OCI-LY7 (cell line): ENCODE data around the gene PLXNA3. TPM values are rescaled to one million over a fixed set of nuclear protein-coding genes. Genes with fewer than 3 reads are reported as not detected.

Source experiments
- BruUV-seq: library from RNA; stranded (reverse); fragments of 400-500 nt; replicated peaks from 2 replicates; lab custom pipeline; 2021; lab: Mats Ljungman, UMichigan
- CTCF ChIA-PET: fragments of 300-600 bp; sonication (Branson Sonifier 250); formaldehyde crosslinking; loops from one replicate; lab custom pipeline; 2022; ENCODE audit warnings: antibody characterized with exemption; ENCODE audit not compliant: unreplicated experiment; lab: Charles Lee
- POLR2A ChIA-PET: fragments of 300-600 bp; sonication (Branson Sonifier 250); formaldehyde crosslinking; loops from one replicate; lab custom pipeline; 2022; ENCODE audit warnings: antibody characterized with exemption; lab: Charles Lee
- DNase-seq: peaks from one replicate; pipeline ENCODE4 v3.0.0-alpha.2; 2015; ENCODE audit warnings: low spot score
- H2AFZ ChIP-seq: fragments of 200-600 bp; sonication (generic), shearing (Covaris generic); 2 replicates; pipeline ENCODE4 v1.6.1; 2014; ENCODE audit warnings: mild to moderate bottlenecking, antibody characterized with exemption, low read length, moderate library complexity
- H3K27ac ChIP-seq: fragments of 200-600 bp; sonication (generic); 2 replicates; pipeline ENCODE4 v1.5.1; 2014; ENCODE audit warnings: mixed run types, low read depth, mild to moderate bottlenecking, moderate library complexity, low read length, inconsistent platforms; ENCODE audit not compliant: poor library complexity, severe bottlenecking
- H3K36me3 ChIP-seq: fragments of 200-600 bp; sonication (generic); 2 replicates; pipeline ENCODE4 v1.6.1; 2014; ENCODE audit warnings: mild to moderate bottlenecking, antibody characterized with exemption, low read length, moderate library complexity, mixed read lengths; ENCODE audit not compliant: insufficient read depth
- H3K4me1 ChIP-seq: fragments of 200-600 bp; sonication (generic); 2 replicates; pipeline ENCODE4 v1.5.1; 2014; ENCODE audit warnings: mild to moderate bottlenecking, low read length; ENCODE audit not compliant: insufficient read depth, poor library complexity, severe bottlenecking
- H3K4me2 ChIP-seq: fragments of 200-600 bp; sonication (generic); 2 replicates; pipeline ENCODE4 v1.6.1; 2014; ENCODE audit warnings: mild to moderate bottlenecking, low read length
- H3K4me3 ChIP-seq: fragments of 200-600 bp; sonication (generic); 2 replicates; pipeline ENCODE4 v1.5.1; 2014; ENCODE audit warnings: mild to moderate bottlenecking, low read depth, low read length; ENCODE audit not compliant: poor library complexity, severe bottlenecking
- H3K79me2 ChIP-seq: fragments of 200-600 bp; sonication (generic); 2 replicates; pipeline ENCODE4 v1.6.1; 2016; ENCODE audit warnings: low read depth, mild to moderate bottlenecking, low read length, moderate library complexity, mixed read lengths; ENCODE audit not compliant: insufficient read depth
- H3K9me2 ChIP-seq: fragments of 200-600 bp; sonication (generic); 2 replicates; pipeline ENCODE4 v1.6.1; 2016; ENCODE audit warnings: mild to moderate bottlenecking, low read length, mixed read lengths; ENCODE audit not compliant: insufficient read depth
- H3K9me3 ChIP-seq: fragments of 200-600 bp; sonication (generic); 2 replicates; pipeline ENCODE4 v1.6.1; 2014; ENCODE audit warnings: mild to moderate bottlenecking, mixed run types, low read length, mixed read lengths
- H4K20me1 ChIP-seq: fragments of 200-600 bp; sonication (generic); 2 replicates; pipeline ENCODE4 v1.6.1; 2014; ENCODE audit warnings: mild to moderate bottlenecking, antibody characterized with exemption, low read length, moderate library complexity, mixed read lengths; ENCODE audit not compliant: insufficient read depth
- EZH2phosphoT487 ChIP-seq: fragments of 200-600 bp; sonication (generic); IDR thresholded peaks from 2 replicates; pipeline ENCODE4 v1.6.1; 2018; ENCODE audit warnings: low read depth, borderline replicate concordance, mild to moderate bottlenecking, mixed run types, antibody characterized with exemption, low read length, moderate library complexity, mixed read lengths
- intact Hi-C: fragments of 100-400 bp; cut with micrococcal nuclease; formaldehyde crosslinking; loops from one replicate; pipeline ENCODE4 v1.10.0; 2022; ENCODE audit not compliant: unreplicated experiment
- total RNA-seq, 2 experiments: library from RNA; depleted of rRNA in 1 of 2; stranded (reverse); fragments of >200 nt in 1 of 2; shearing (Covaris generic) in 1 of 2; gene quantifications; 2 replicates each; pipeline ENCODE4 v1.2.3, GENCODE V29; 2014 to 2022
- TF ChIP-seq, protein P1 (sequence below): fragments of 200-600 bp; sonication (generic); conservative IDR thresholded peaks from 2 replicates; pipeline ENCODE4 v1.5.1; 2014; ENCODE audit warnings: mild to moderate bottlenecking, antibody characterized with exemption, low read length, moderate library complexity, mixed read lengths

The PLXNA3 gene
- total RNA-seq, 2 experiments from 2014 or later: 5.6 to 8.0 TPM

DNA sequence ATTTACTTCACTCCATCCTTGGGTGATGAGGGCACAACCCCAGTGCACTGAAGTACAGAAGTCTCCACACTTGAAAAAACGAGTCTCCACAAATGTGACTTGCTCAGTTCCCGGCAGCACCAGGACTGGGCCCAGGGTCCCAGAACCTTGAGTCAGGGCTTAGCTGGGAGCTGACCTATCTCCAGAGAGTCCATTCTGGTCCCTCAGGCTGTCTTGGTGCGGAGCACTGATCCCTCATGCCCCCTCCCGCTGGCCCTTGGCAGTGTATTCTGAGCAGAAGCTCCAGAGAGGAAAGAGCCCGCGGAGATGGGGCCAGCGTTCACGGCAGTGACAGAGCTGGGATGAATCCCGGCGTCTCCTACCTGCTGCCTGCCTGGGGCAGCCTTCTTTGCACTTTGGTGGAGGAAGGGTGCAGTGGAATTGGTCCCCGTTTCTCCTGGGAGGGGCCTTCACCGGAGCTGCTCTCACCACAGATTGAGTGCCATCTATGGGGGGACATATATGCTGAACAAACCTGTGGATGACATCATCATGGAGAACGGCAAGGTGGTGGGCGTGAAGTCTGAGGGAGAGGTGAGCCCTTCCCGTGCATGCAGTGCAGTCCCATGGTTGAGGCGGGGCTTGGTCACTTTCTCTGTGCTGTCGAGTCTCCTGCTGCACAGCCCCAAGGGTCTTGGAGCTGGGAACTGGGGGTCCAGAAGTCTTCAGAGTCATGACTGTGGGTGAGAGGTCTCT, 17.3 kb upstream of the PLXNA3 start:
- ChIA-PET POLR2A (interaction anchor here (0.6 kb wide), 1 partner anchor 11 kb away, joined by 8 read pairs; no protein-coding TSS in a partner anchor), CTCF (interaction anchor here (0.6 kb wide), 1 partner anchor 49 kb away, joined by 4 read pairs; no protein-coding TSS in a partner anchor)
- DNase-seq: no peak
- no peak overlapping the region for H2AFZ ChIP-seq
- intact Hi-C loops: no loop called here
- no peak for TF ChIP-seq EZH2phosphoT487
- H3K4me2 ChIP-seq: no peak overlapping the region
- H3K4me1 ChIP-seq: peaks cover 27% of the 10 kb centered on the region
- BruUV-seq: no TSS peak
- no peak overlapping the region for H3K27ac ChIP-seq
- no peaks in the 10 kb centered on the region for H3K9me2 ChIP-seq
- H3K4me3 ChIP-seq: no peak overlapping the region
- peaks cover 28% of the 10 kb centered on the region; the same call in 1 of the 2 replicates for H3K36me3 ChIP-seq
- H3K79me2 ChIP-seq: peaks cover 17% of the 10 kb centered on the region
- H3K9me3 ChIP-seq: no peaks in the 10 kb centered on the region
- H4K20me1 ChIP-seq: no peaks in the 10 kb centered on the region

- ChIA-PET CTCF (interaction anchor here (0.6 kb wide), 1 partner anchor 48 kb away, joined by 4 read pairs; no protein-coding TSS in a partner anchor), POLR2A (no interaction called here)
- Histone ChIP-seq H3K4me1 (peaks cover 21% of the 10 kb centered on the region), H3K79me2 (peaks cover 17% of the 10 kb centered on the region), H2AFZ (no peak overlapping the region), H3K4me3 (no peak overlapping the region), H3K36me3 (peaks cover 28% of the 10 kb centered on the region; the same call in 1 of the 2 replicates), H4K20me1 (no peaks in the 10 kb centered on the region), H3K9me2 (no peaks in the 10 kb centered on the region), H3K27ac (no peak overlapping the region), H3K9me3 (no peaks in the 10 kb centered on the region), H3K4me2 (no peak overlapping the region)
- no TSS peak for BruUV-seq
- no peak for DNase-seq
- TF ChIP-seq, protein P1, sequence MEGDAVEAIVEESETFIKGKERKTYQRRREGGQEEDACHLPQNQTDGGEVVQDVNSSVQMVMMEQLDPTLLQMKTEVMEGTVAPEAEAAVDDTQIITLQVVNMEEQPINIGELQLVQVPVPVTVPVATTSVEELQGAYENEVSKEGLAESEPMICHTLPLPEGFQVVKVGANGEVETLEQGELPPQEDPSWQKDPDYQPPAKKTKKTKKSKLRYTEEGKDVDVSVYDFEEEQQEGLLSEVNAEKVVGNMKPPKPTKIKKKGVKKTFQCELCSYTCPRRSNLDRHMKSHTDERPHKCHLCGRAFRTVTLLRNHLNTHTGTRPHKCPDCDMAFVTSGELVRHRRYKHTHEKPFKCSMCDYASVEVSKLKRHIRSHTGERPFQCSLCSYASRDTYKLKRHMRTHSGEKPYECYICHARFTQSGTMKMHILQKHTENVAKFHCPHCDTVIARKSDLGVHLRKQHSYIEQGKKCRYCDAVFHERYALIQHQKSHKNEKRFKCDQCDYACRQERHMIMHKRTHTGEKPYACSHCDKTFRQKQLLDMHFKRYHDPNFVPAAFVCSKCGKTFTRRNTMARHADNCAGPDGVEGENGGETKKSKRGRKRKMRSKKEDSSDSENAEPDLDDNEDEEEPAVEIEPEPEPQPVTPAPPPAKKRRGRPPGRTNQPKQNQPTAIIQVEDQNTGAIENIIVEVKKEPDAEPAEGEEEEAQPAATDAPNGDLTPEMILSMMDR: no peak
- no peak for TF ChIP-seq EZH2phosphoT487
- intact Hi-C loops: no loop called here
Observed at GRCh38 chrX:154441564-154441963, 16.5 kb upstream of the PLXNA3 start.

- H3K9me3 ChIP-seq: no peaks in the 10 kb centered on the region
- H3K36me3 ChIP-seq: peaks cover 28% of the 10 kb centered on the region; the same call in 1 of the 2 replicates
- no peaks in the 10 kb centered on the region for H4K20me1 ChIP-seq
- no peaks in the 10 kb centered on the region for H3K9me2 ChIP-seq
- no peak overlapping the region for H2AFZ ChIP-seq
- intact Hi-C loops: no loop called here
- no peak overlapping the region for H3K4me3 ChIP-seq
- no peak overlapping the region for H3K4me2 ChIP-seq
- BruUV-seq: no TSS peak
- peaks cover 21% of the 10 kb centered on the region for H3K4me1 ChIP-seq
- peaks cover 17% of the 10 kb centered on the region for H3K79me2 ChIP-seq
- H3K27ac ChIP-seq: no peak overlapping the region
- ChIA-PET POLR2A (no interaction called here), CTCF (no interaction called here)
- no peak for DNase-seq
- TF ChIP-seq, protein P1: no peak
- no peak for TF ChIP-seq EZH2phosphoT487
Observed at GRCh38 chrX:154441984-154442707, 15.9 kb upstream of the PLXNA3 start.
